ENCODE data around the gene PCDH17.

The PCDH17 gene

GRCh38 chr13:57740719-57741118 lies 109.2 kb downstream of the PCDH17 start:
- peak; percentile 0 for DNase-seq

GRCh38 chr13:57748096-57748495 lies 116.6 kb downstream of the PCDH17 start:
- no peak for DNase-seq

- no peak for DNase-seq
These were observed 129.4 kb downstream of the PCDH17 start for GRCh38 chr13:57760951-57761350.

- DNase-seq, result no peak
These were observed 132.1 kb downstream of the PCDH17 start for GRCh38 chr13:57763689-57764088.
